Nucleus accumbens (tissue), 56 donors: ENCODE results near the gene TLE3.
"Not testable (repeated sequence)": the region's sequence is repeated elsewhere in the genome, so short reads cannot be mapped to it uniquely, and the experiment has no call there.

Experiments used
- DNase-seq, 56 donors: peaks; one replicate each; lab custom pipeline; 2025; lab: John Stamatoyannopoulos, UW

TLE3 gene

GRCh38 chr15:70097321-70098152 lies at the start of gene TLE3:
TLE3 (minus strand) TSS chr15:70097917; CDS start chr15:70096798, 1,119 bp downstream.
- DNase-seq, result peak; percentile 70 to 99 (median 94)

- no peak for DNase-seq
Measured at GRCh38 chr15:70147178-70147760, 49.6 kb upstream of the TLE3 start.

DNA sequence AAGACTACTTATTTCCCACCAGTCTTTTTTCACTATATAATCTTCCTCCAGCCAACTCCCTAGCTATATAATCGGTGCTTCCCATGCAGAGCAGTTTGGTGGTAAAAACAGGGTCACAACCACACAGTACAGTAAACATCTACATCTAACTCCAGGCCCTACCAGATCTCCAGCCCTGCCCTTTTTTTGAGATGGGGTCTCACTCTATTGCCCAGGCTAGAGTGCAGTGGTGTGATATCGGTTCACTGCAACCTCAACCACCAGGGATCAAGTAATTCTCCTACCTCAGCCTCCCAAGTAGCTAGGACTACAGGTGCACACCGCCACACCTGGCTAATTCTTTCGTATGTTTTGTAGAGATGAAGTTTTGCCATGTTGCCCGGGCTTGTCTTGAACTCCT lies 49.1 kb upstream of the TLE3 start:
- no peak for DNase-seq

- no peak for DNase-seq
Measured at GRCh38 chr15:70146162-70146561, 48.4 kb upstream of the TLE3 start.

DNA sequence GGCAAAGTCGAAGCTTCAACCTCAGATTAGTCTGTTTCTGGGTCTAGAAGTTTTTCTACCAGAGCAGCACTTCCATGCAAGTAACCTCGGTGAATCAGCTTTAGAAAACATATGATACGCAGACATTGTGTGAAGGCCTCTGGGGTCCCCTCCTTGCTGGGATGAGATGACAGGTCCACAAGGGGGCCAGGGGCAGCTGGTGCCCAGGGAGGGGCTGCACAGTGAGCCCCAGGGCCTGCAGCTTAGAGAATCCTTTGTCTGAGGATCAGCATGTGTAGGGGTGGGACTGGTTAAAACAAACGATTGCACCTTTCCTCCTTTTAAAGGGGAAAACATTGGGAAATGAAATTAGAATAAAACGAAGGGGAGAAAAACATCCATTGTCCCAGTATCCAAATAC lies 47.5 kb upstream of the TLE3 start:
- no peak for DNase-seq

DNA sequence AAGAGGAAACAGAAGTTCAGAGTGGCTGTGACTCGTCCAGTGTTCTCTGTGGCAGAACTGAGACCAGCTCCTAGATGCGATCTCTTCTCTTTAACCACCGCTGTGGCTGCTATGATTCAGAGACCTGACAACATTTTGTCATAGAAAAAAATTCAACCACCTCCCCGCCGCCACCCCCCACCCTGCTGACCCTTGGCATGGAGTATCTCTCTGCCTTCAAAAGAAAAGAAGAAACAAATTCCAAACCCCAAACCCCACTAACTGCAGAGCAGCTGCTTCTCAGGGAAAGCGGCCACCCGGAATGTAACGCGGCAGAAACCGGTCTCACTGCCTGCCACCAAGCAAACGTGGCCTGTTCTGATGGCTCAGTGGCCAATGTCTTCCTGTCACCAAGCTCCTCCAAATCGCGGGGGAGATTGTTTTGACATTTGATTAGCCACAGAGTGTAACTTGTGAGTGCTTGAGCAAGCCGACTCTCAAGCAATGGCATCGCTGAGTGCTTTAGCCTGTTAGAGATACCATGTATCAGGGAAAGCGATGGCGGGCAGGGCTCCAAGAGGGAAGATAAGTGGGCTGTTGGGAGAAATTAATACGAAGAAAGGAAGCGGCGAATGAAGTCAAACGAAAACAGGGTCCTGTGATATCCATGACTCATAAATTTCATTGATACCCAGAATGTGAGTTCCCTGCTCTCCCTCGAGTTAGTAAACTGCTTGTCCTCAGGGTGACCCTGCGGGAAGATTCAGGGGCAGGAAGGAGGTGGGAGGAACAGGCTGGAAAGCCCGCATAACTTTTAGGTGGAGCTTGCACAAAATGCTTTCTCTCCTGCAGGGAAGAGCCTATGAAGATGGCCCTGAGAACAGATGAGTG lies 44.8 kb upstream of the TLE3 start:
- no peak for DNase-seq

DNA sequence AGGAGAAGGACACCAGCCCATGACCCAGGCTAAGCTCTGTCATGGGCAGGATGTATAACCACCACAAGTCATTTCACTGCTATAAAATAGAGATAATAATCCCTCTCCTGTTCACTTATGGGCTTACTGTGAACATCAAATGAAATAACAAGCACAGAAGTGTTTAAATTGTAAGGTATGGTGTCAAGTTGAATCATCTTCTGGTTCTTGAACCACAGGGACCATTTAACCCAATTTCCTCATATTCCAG lies 44.3 kb upstream of the TLE3 start:
- DNase-seq, result no peak

DNA sequence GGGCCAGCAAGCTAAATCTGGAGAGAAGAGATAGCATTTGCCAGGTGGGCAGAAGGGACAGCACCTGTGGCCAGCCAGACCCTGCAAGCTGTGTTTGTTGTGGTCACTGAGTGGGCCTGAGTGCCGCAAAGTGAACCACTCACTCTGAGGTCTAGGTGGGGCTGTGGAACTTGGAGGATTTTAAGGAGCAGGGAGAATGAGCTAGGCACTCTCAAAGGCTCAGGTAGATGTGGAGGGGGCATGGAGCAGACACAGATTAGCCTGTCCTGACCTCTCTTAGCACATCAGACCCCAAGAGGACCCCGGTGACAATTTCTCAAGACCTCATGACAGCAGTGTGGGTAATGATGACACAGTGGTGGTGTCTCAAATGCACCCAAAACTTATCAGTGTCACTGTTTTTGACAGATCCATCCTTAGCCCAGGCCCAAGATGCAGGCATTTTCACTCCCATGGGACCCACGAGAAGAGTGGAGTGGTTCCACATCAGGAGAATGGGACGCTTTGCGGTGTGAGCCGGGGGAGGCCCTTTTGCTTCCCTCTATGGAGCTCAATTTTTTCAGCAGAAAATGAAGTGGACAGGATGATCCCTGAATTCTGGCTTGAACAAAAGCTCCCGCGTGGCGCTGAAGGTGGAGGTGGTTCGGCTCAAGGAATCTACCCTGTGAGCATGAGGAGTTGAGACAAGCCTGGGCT lies 43.8 kb upstream of the TLE3 start:
- no peak for DNase-seq

DNA sequence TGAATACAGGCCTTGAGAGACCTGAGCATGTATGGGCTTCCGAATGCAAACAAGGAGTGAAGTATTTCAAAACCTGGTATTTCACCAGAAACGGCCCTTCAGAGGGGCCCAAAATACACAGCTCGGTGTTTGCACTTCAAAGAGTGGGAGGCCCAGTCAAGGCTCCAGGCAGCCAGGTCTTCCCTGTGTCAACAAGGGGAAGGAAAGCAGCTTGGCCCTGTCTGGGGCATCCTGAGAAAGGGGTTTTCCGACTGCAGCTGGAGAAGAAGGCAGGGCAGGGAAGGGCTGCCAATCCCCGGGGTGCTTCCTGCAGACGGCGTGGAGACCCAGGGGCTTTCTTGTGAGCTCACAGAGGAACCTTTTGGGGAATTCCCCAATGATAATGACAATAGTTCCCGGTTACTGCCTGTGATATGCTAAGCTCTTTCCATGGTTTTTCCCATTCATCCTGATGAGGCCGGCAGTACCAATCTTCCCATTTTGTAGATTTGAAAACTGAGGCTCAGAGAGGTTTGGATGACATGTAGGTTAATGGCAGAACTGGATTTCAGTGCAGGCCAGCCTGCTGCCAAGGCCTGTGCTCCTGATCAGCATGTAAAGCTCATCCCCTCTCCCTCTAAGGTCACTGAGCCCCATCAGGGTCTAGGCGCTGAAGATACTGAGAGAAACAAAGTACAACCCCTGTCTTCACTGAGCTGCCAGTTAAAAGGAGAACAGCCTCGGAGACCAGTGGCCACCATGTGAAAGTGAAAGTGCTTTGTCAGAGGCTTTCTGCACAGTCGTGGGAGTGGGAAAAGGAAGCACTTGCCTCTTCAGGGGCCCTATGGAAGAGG lies 43.0 kb upstream of the TLE3 start:
- no peak for DNase-seq

DNA sequence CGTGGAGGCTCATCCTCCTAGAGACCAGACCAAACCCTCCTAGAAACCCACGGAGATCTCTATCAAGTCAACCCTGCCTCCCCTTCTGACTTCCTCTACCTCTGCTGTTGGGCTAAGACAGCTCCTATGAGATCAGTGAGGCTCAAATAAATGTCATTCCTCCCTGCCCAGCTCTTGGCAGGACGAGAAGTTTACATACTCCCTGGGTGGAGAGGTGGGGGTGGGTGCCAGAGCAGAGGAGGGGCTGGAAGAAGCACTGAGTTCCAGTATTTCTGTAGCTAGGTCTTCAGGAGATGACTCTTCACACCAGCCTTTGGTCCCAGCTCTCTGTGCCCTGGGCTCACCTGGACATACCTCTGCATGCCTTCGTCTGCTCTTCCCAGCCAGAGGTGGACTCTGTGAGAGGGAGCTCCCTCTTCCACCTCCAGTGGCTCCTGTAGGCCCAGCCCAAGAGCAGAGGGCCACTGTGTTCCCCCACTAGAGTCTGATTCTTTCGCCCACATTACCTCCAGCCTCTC lies 42.4 kb upstream of the TLE3 start:
- DNase-seq, result no peak

DNA sequence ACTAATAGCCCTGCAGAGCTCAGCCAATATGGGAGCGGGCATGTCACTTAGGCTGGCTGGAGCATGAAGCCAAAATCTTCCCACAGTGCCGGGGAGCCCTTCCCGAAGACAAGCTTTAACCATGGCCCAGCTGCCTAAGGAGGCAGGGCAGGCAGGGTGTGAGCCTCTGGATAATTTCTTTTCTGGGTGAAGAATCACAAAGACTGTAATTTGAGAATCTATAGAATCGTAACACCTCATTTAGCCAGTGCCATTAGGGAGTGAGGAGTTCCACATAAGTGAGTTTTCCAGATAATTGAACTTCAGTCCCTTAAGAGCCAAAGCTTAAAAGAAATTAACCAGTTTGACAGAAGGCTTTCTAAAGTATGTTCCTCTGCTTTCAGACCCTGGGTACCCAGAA lies 40.2 kb upstream of the TLE3 start:
- DNase-seq, result no peak

DNA sequence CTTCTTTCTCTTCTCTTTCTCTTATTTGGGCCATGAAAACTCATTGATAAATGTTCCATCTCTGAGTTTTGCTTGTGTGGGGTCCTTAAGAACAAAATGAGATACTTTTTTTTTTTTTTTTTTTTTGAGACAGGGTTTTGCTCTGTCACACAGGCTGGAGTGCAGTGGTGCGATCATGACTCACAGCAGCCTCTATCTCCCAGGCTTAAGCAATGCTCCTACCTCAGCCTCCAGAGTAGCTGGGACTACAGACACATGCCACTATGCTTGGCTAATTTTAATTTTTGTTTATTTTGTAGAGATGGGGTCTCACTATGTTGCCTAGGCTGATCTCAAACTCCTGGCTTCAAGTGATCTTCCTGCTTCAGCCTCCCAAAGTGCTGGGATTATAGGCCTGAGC lies 39.3 kb upstream of the TLE3 start:
- DNase-seq, result not testable (repeated sequence)

DNA sequence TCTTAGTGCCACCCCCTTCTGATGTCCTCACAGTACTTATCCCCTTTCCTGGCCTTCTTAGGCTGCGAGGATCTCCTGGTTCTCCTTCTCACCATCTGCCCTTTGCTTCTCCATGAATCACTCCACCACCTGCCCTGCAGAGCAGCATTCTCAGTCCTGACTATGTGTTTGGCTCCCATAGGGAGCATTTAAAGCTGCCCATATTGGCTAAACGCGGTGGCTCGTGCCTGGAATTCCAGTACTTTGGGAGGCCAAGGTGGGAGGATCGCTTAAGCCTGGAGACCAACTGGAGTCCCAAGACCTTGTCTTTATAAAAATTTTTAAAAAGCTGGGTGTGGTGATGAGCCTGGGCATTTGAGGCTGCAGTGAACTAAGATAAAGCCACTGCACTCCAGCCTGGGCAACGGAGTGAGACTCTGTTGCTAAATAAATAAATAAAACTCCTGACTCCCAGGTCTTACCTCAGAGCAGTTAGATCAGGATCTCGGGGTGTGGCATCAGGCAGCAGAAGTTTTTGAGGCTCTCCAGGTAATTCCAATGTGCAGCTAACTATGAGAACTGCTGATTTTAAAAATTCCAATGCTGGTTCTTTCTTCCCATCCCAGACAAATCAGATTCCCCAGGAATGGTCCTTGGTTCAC lies 36.2 kb upstream of the TLE3 start:
- DNase-seq, result no peak

DNA sequence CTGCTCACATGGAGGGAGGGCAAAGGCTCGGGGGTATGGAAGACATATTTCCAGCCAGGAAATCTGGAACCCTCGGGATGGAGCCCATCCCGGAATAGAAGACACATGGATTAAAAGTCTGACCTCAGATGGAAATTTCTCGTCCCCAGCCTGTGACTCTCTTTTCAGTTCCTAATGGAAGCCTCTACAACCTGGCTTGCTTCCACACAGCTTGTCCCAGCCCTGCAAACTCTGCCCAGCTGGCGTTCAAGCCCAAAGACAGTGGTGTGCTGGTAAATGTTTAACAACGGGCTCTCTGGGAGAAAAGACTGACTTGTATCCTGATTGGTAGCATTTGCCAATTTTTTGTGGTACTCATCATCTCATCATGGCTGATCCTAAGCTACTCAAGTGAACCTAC lies 35.6 kb upstream of the TLE3 start:
- peak in 13 of 56 donors; percentile 5 to 39 (median 12) for DNase-seq

- DNase-seq, result no peak
Measured at GRCh38 chr15:70132571-70132970, 34.9 kb upstream of the TLE3 start.

DNA sequence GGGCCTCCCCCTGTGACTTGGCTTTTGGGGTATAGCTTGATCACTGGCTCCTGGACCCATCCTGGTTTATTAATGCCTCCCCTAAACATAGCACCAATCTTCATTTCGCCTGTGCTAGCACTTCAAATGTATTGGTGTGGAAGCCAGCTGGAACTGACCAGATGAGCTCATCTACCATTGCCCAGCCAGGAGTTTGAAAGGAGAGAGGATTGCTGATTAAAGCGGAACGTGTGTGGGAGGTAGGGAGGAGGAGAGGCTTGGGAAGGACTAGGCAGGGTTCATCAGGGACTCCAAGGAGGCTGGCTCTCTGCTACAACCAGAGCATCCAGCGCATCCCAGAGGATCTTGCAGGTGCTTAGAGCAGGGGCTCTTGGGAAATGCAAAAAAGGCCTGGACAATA lies 34.4 kb upstream of the TLE3 start:
- no peak for DNase-seq

DNA sequence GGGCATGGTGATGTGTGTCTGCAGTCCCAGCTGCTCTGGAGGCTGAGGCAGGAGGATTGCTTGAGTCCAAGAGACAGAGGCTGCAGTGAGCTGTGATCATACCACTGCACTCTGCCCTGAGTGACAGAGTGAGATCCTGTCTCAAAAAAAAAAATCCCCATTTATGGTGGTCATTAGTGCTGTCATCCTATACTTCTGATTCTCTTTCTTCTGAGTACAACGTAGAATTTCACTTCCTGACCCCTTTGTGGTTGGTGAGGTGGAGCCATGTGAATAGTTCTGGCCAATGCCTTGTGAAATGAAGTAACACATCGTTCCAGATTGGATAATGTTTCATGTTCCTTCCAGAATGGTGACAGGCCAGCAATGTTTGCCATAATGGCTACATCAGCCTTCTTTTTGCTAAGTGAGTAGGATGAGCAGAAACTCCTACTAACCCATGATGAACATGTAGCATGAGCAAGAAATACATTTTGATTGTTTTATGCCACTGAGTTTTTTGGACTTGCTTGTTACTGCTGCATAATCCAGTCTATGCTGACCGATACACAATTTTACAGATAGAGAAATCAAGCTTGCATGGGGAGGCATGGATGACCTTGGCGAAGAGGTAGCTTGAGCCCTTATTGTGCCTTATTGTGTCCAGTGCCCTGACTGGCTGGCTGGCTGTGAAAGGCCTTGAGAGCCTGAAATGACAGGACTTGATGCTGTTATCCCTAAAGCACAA lies 30.9 kb upstream of the TLE3 start:
- no peak for DNase-seq

- no peak for DNase-seq
Measured at GRCh38 chr15:70127770-70128413, 30.2 kb upstream of the TLE3 start.
